Activated gamma-delta T cell (primary cell): ENCODE results near the gene SLC35A5.

Source experiments
- DNase-seq: peaks from one replicate; lab custom pipeline; 2025; lab: John Stamatoyannopoulos, UW

SLC35A5 gene

GRCh38 chr3:112627419-112627818, 65.6 kb downstream of the SLC35A5 start:
- DNase-seq: no peak

- no peak for DNase-seq
Observed at GRCh38 chr3:112627919-112628466, 66.1 kb downstream of the SLC35A5 start.

- no peak for DNase-seq
Observed at GRCh38 chr3:112629425-112629824, 67.6 kb downstream of the SLC35A5 start.

GRCh38 chr3:112631257-112631656, 69.4 kb downstream of the SLC35A5 start:
- no peak for DNase-seq

- no peak for DNase-seq
Observed at GRCh38 chr3:112632596-112632995, 70.8 kb downstream of the SLC35A5 start.

GRCh38 chr3:112633191-112633590, 71.3 kb downstream of the SLC35A5 start:
- no peak for DNase-seq

GRCh38 chr3:112633757-112634156, 71.9 kb downstream of the SLC35A5 start:
- DNase-seq: no peak

- DNase-seq: no peak
Observed at GRCh38 chr3:112634786-112635541, 73.1 kb downstream of the SLC35A5 start.
